Endothelial cell of umbilical vein (primary cell): ENCODE data around the gene PLEKHA5. TPM values are rescaled to one million over a fixed set of nuclear protein-coding genes. Genes with fewer than 3 reads are reported as not detected.

ENCODE experiments used
- BruUV-seq: library from RNA; stranded (reverse); fragments of 400-500 nt; replicated peaks from 2 replicates; lab custom pipeline; 2021; lab: Mats Ljungman, UMichigan
- CTCF ChIA-PET: fragments of 300-600, 350-600 bp; sonication (Branson Sonifier 250); formaldehyde crosslinking; loops from one replicate; lab custom pipeline; 2021; ENCODE audit warnings: antibody characterized with exemption, inconsistent platforms; lab: Charles Lee
- POLR2A ChIA-PET: fragments of 300-600, 350-600 bp; sonication (Branson Sonifier 250); formaldehyde crosslinking; loops from one replicate; lab custom pipeline; 2021; ENCODE audit warnings: antibody characterized with exemption, inconsistent platforms; lab: Charles Lee
- DNase-seq: peaks from one replicate; pipeline ENCODE4 v3.0.0-alpha.2; 2011; ENCODE audit warnings: low read depth, low spot score
- FAIRE-seq: peaks from 2 replicates; lab custom pipeline; 2011; peaks lifted over from hg19 to GRCh38; lab: Jason Lieb, UNC
- H2AFZ ChIP-seq: 2 replicates; pipeline ENCODE4 v1.6.0; 2012; ENCODE audit warnings: low read depth, low read length, control low read depth, inconsistent platforms
- H3K27ac ChIP-seq: 2 replicates; pipeline ENCODE4 v1.5.1; 2011; ENCODE audit warnings: low read depth, mild to moderate bottlenecking, control low read depth, low read length, moderate library complexity; ENCODE audit not compliant: insufficient read depth
- H3K27me3 ChIP-seq, 2 experiments: 2 replicates each; pipeline versions ENCODE4 v1.6.0 to v1.6.1; 2011; ENCODE audit warnings: low read length in 2 of 2, mixed read lengths in 1 of 2; ENCODE audit not compliant: control insufficient read depth in 2 of 2, insufficient read depth in 2 of 2
- H3K36me3 ChIP-seq, 2 experiments: 2 replicates in 1 of 2; 3 replicates in 1 of 2; pipeline ENCODE4 v1.5.1; 2011; ENCODE audit warnings: low read length in 2 of 2, mild to moderate bottlenecking in 1 of 2, moderate library complexity in 1 of 2; ENCODE audit not compliant: control insufficient read depth in 2 of 2, insufficient read depth in 2 of 2; ENCODE audit errors: extremely low read depth in 1 of 2
- H3K4me1 ChIP-seq: 3 replicates; pipeline ENCODE4 v1.5.1; 2011; ENCODE audit warnings: mild to moderate bottlenecking, low read length; ENCODE audit not compliant: control insufficient read depth, insufficient read depth; ENCODE audit errors: extremely low read depth
- H3K4me2 ChIP-seq: 2 replicates; pipeline ENCODE4 v1.6.1; 2011; ENCODE audit warnings: low read length, control low read depth, mixed read lengths; ENCODE audit not compliant: insufficient read depth
- H3K4me3 ChIP-seq, 3 experiments: fragments of 200-600 bp in 1 of 3; sonication (generic), shearing (Covaris generic) in 1 of 3; replicated peaks in 1 of 3; 2 replicates each; pipeline ENCODE4 v1.5.1; 2011 to 2016; ENCODE audit warnings: control low read depth in 3 of 3, low read length in 3 of 3, mild to moderate bottlenecking in 2 of 3, inconsistent platforms in 1 of 3, low read depth in 1 of 3, moderate library complexity in 1 of 3; ENCODE audit not compliant: insufficient read depth in 1 of 3
- H3K79me2 ChIP-seq: 2 replicates; pipeline ENCODE4 v1.6.0; 2012; ENCODE audit warnings: low read length, inconsistent platforms; ENCODE audit not compliant: control insufficient read depth, insufficient read depth
- H3K9ac ChIP-seq: replicated peaks from 2 replicates; pipeline ENCODE3; 2011; ENCODE audit warnings: low read length, control low read depth; ENCODE audit not compliant: insufficient read depth; ENCODE audit errors: extremely low read depth
- H3K9me1 ChIP-seq: replicated peaks from 3 replicates; pipeline ENCODE4 v1.6.0; 2011; ENCODE audit warnings: mild to moderate bottlenecking, low read length; ENCODE audit not compliant: control insufficient read depth, insufficient read depth; ENCODE audit errors: extremely low read depth
- H3K9me3 ChIP-seq: replicated peaks from 2 replicates; pipeline ENCODE4 v1.5.1; 2012; ENCODE audit warnings: low read length, inconsistent platforms; ENCODE audit not compliant: control insufficient read depth, insufficient read depth
- H4K20me1 ChIP-seq: replicated peaks from 2 replicates; pipeline ENCODE3; 2011; ENCODE audit warnings: mild to moderate bottlenecking, low read length; ENCODE audit not compliant: control insufficient read depth, insufficient read depth; ENCODE audit errors: extremely low read depth
- EZH2 ChIP-seq: IDR thresholded peaks from 2 replicates; pipeline ENCODE4 v1.6.1; 2012; ENCODE audit warnings: borderline replicate concordance, low read depth, mild to moderate bottlenecking, moderate library complexity, low read length, inconsistent platforms; ENCODE audit not compliant: severe bottlenecking
- FOS ChIP-seq: IDR thresholded peaks from 2 replicates; pipeline ENCODE4 v1.6.1; 2011; ENCODE audit warnings: mild to moderate bottlenecking, low read length, moderate library complexity, borderline replicate concordance; ENCODE audit not compliant: insufficient read depth
- GATA2 ChIP-seq: IDR thresholded peaks from 2 replicates; pipeline ENCODE4 v1.7.0; 2011; ENCODE audit warnings: low read depth, mild to moderate bottlenecking, moderate library complexity, mixed read lengths, low read length; ENCODE audit not compliant: insufficient read length, insufficient read depth
- JUN ChIP-seq: IDR thresholded peaks from 2 replicates; pipeline ENCODE4 v1.6.1; 2011; ENCODE audit warnings: borderline replicate concordance, low read depth; ENCODE audit not compliant: insufficient read length, insufficient read depth
- MYC ChIP-seq: IDR thresholded peaks from one replicate; pipeline ENCODE4 v1.6.1; 2011; ENCODE audit warnings: mild to moderate bottlenecking, low read depth, low read length
- POLR2A ChIP-seq: IDR thresholded peaks from 2 replicates; pipeline ENCODE4 v1.6.1; 2012; ENCODE audit warnings: low read depth, mild to moderate bottlenecking, control low read depth, low read length
- POLR2AphosphoS5 ChIP-seq: IDR thresholded peaks from 2 replicates; pipeline ENCODE4 v1.6.1; 2012; ENCODE audit warnings: low read depth, mild to moderate bottlenecking, control low read depth, low read length, moderate library complexity; ENCODE audit not compliant: insufficient read depth
- dilution Hi-C: fragments of 300-500 bp; cut with MboI; formaldehyde crosslinking; loops from one replicate; pipeline ENCODE4 v1.15.0; 2019; ENCODE audit warnings: low sequenced_read_pairs; ENCODE audit not compliant: extremely low pct_ligation_motif_present
- intact Hi-C: fragments of 100-400 bp; cut with micrococcal nuclease; formaldehyde crosslinking; loops from one replicate; pipeline ENCODE4 v1.10.0; 2022
- polyA plus RNA-seq, 4 experiments: library from polyadenylated mRNA; depleted of rRNA in 3 of 4; stranded (reverse) in 3 of 4; unstranded in 1 of 4; fragments of >200 nt; gene quantifications; 2 replicates each; pipeline versions ENCODE4 v1.2.1 to v1.2.3, GENCODE V29; 2011 to 2012; ENCODE audit warnings: missing spikeins in 1 of 4
- total RNA-seq: library from RNA; stranded (reverse); gene quantifications from 2 replicates; pipeline ENCODE4 v1.2.3, GENCODE V29; 2021
- TF ChIP-seq, protein P1 (sequence below): IDR thresholded peaks from 2 replicates; pipeline ENCODE4 v1.6.1; 2011; ENCODE audit not compliant: insufficient read depth, insufficient read length
- TF ChIP-seq, protein P2 (sequence below), 2 donors: IDR thresholded peaks; 1 replicate in 1 of 2; 2 replicates in 1 of 2; pipeline ENCODE4 v1.5.1; 2011; ENCODE audit warnings: low read length in 2 of 2, mild to moderate bottlenecking in 2 of 2, moderate library complexity in 2 of 2, control low read depth in 1 of 2, inconsistent platforms in 1 of 2, low read depth in 1 of 2; ENCODE audit not compliant: insufficient read depth in 1 of 2; ENCODE audit errors: extremely low read depth in 1 of 2

Gene PLEKHA5
- total and polyA plus RNA-seq, 2 donors (not counting 3 experiments of a cell fraction or from before 2014, with no cell fraction given): 2.5 to 12.7 TPM

- Histone ChIP-seq H3K27ac (no peak overlapping the region), H3K9ac (no peak overlapping the region), H3K4me1 (no peaks in the 10 kb centered on the region), H3K4me2 (no peak overlapping the region), H3K9me3 (no peaks in the 10 kb centered on the region), H3K27me3 (no peaks in the 10 kb centered on the region), H3K79me2 (no peaks in the 10 kb centered on the region), H2AFZ (no peak overlapping the region), H4K20me1 (peaks cover 2% of the 10 kb centered on the region), H3K36me3 (peaks cover 0 to 3% of the 10 kb centered on the region in 2 experiments), H3K4me3 (no peak overlapping the region), H3K9me1 (no peaks in the 10 kb centered on the region)
- TF ChIP-seq MYC (no peak), POLR2A (no peak), FOS (no peak), GATA2 (no peak), EZH2 (no peak), JUN (no peak), POLR2AphosphoS5 (no peak)
- TF ChIP-seq, protein P1, sequence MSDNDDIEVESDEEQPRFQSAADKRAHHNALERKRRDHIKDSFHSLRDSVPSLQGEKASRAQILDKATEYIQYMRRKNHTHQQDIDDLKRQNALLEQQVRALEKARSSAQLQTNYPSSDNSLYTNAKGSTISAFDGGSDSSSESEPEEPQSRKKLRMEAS: no peak
- TF ChIP-seq, protein P2, sequence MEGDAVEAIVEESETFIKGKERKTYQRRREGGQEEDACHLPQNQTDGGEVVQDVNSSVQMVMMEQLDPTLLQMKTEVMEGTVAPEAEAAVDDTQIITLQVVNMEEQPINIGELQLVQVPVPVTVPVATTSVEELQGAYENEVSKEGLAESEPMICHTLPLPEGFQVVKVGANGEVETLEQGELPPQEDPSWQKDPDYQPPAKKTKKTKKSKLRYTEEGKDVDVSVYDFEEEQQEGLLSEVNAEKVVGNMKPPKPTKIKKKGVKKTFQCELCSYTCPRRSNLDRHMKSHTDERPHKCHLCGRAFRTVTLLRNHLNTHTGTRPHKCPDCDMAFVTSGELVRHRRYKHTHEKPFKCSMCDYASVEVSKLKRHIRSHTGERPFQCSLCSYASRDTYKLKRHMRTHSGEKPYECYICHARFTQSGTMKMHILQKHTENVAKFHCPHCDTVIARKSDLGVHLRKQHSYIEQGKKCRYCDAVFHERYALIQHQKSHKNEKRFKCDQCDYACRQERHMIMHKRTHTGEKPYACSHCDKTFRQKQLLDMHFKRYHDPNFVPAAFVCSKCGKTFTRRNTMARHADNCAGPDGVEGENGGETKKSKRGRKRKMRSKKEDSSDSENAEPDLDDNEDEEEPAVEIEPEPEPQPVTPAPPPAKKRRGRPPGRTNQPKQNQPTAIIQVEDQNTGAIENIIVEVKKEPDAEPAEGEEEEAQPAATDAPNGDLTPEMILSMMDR (IDR thresholded peaks at IDR 0.05; ENCODE audit: extremely low read depth in 1 of 2, insufficient read depth in 1 of 2, low read depth in 1 of 2, low read length in 2 of 2): no peak
- ChIA-PET CTCF (no interaction called here), POLR2A (no interaction called here)
- dilution Hi-C loops: no loop called here
- no TSS peak for BruUV-seq
- FAIRE-seq (no peak), DNase-seq (no peak)
- intact Hi-C loops: no loop called here
Measured at GRCh38 chr12:19144985-19145384, 15.5 kb downstream of the PLEKHA5 start.
